GM12878 (cell line): ENCODE results near the gene EEF1AKMT2.

ENCODE experiments used
- BACH1 ChIP-seq: fragments of 450-650 bp; IDR thresholded peaks from 2 replicates; pipeline ENCODE4 v1.6.1; 2017; ENCODE audit warnings: mild to moderate bottlenecking, borderline replicate concordance
- CTCF ChIP-seq, 3 experiments: IDR thresholded peaks in 2 of 3; conservative IDR thresholded peaks in 1 of 3; 2 replicates each; pipeline ENCODE4 v1.5.1; 2011; ENCODE audit warnings: low read depth in 3 of 3, low read length in 3 of 3, mild to moderate bottlenecking in 3 of 3, control low read depth in 2 of 3, moderate library complexity in 2 of 3, inconsistent platforms in 1 of 3, mixed read lengths in 1 of 3; ENCODE audit not compliant: control insufficient read depth in 2 of 3, insufficient read depth in 1 of 3; ENCODE audit errors: extremely low read depth in 1 of 3
- EED ChIP-seq: sonication (generic); IDR thresholded peaks from 2 replicates; pipeline ENCODE4 v1.6.1; 2016; ENCODE audit warnings: antibody characterized with exemption, low read depth
- HDGF ChIP-seq: fragments of 450-650 bp; IDR thresholded peaks from 2 replicates; pipeline ENCODE4 v1.6.1; 2016; ENCODE audit warnings: antibody characterized with exemption
- RAD21 ChIP-seq: IDR thresholded peaks from 2 replicates; pipeline ENCODE4 v1.6.1; 2011; ENCODE audit warnings: mild to moderate bottlenecking, low read depth, low read length, moderate library complexity; ENCODE audit not compliant: insufficient read depth
- RAD51 ChIP-seq: fragments of 450-650 bp; IDR thresholded peaks from 2 replicates; pipeline ENCODE4 v1.6.1; 2016; ENCODE audit warnings: moderate library complexity, mild to moderate bottlenecking, inconsistent platforms

- no peak for TF ChIP-seq RAD21
- no peak for TF ChIP-seq HDGF
- no peak for TF ChIP-seq CTCF (IDR thresholded peaks at IDR 0.05 in 2 of 3, conservative IDR thresholded peaks at IDR 0.05 in 1 of 3; ENCODE audit: control insufficient read depth in 2 of 3, extremely low read depth in 1 of 3, insufficient read depth in 1 of 3, low read depth in 3 of 3, low read length in 3 of 3)
- no peak for TF ChIP-seq RAD51
- peak; percentile 26; the same call in 1 of the 2 replicates for TF ChIP-seq EED
- TF ChIP-seq BACH1: no peak
These were observed 66.5 kb downstream of the EEF1AKMT2 start for GRCh38 chr10:124725171-124725631.
